Endothelial cell of umbilical vein (primary cell): ENCODE results near the gene UCHL1.

Experiments
- EZH2 ChIP-seq: IDR thresholded peaks from 2 replicates; pipeline ENCODE4 v1.6.1; 2012; ENCODE audit warnings: borderline replicate concordance, low read depth, mild to moderate bottlenecking, moderate library complexity, low read length, inconsistent platforms; ENCODE audit not compliant: severe bottlenecking
- FOS ChIP-seq: IDR thresholded peaks from 2 replicates; pipeline ENCODE4 v1.6.1; 2011; ENCODE audit warnings: mild to moderate bottlenecking, low read length, moderate library complexity, borderline replicate concordance; ENCODE audit not compliant: insufficient read depth
- GATA2 ChIP-seq: IDR thresholded peaks from 2 replicates; pipeline ENCODE4 v1.7.0; 2011; ENCODE audit warnings: low read depth, mild to moderate bottlenecking, moderate library complexity, mixed read lengths, low read length; ENCODE audit not compliant: insufficient read length, insufficient read depth
- JUN ChIP-seq: IDR thresholded peaks from 2 replicates; pipeline ENCODE4 v1.6.1; 2011; ENCODE audit warnings: borderline replicate concordance, low read depth; ENCODE audit not compliant: insufficient read length, insufficient read depth
- MYC ChIP-seq: IDR thresholded peaks from one replicate; pipeline ENCODE4 v1.6.1; 2011; ENCODE audit warnings: mild to moderate bottlenecking, low read depth, low read length
- POLR2A ChIP-seq: IDR thresholded peaks from 2 replicates; pipeline ENCODE4 v1.6.1; 2012; ENCODE audit warnings: low read depth, mild to moderate bottlenecking, control low read depth, low read length
- POLR2AphosphoS5 ChIP-seq: IDR thresholded peaks from 2 replicates; pipeline ENCODE4 v1.6.1; 2012; ENCODE audit warnings: low read depth, mild to moderate bottlenecking, control low read depth, low read length, moderate library complexity; ENCODE audit not compliant: insufficient read depth
- TF ChIP-seq, protein P1 (sequence below), 2 donors: IDR thresholded peaks; 1 replicate in 1 of 2; 2 replicates in 1 of 2; pipeline ENCODE4 v1.5.1; 2011; ENCODE audit warnings: low read length in 2 of 2, mild to moderate bottlenecking in 2 of 2, moderate library complexity in 2 of 2, control low read depth in 1 of 2, inconsistent platforms in 1 of 2, low read depth in 1 of 2; ENCODE audit not compliant: insufficient read depth in 1 of 2; ENCODE audit errors: extremely low read depth in 1 of 2
- TF ChIP-seq, protein P2 (sequence below): IDR thresholded peaks from 2 replicates; pipeline ENCODE4 v1.6.1; 2011; ENCODE audit not compliant: insufficient read depth, insufficient read length

DNA sequence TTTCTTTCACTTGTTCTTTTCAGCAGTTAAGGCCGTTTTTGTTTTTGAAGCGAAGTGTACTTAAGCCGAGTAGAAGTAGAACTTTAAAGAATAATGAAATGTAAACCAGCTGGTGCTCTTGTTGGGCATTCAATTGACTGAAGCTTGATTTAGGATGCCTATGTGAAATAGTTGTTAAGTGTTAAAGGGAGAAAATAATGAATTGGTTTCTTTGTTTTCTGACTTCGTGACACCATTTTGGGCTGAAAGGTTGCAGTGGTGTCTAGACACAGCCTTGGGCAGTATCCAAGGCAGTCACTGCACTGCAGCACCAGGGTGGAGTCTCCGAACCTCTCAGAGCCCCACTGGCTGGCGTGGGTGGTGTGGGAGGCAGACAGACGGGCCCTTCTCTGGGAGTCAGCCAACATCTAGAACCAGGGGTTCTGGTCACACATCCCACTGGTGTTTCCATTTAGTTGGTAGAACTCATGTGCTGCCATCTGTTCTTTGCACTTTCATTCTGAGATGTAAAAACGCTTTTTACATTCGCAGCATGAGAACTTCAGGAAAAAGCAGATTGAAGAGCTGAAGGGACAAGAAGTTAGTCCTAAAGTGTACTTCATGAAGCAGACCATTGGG is 3.5 kb downstream of the UCHL1 start:
- TF ChIP-seq, protein P1, sequence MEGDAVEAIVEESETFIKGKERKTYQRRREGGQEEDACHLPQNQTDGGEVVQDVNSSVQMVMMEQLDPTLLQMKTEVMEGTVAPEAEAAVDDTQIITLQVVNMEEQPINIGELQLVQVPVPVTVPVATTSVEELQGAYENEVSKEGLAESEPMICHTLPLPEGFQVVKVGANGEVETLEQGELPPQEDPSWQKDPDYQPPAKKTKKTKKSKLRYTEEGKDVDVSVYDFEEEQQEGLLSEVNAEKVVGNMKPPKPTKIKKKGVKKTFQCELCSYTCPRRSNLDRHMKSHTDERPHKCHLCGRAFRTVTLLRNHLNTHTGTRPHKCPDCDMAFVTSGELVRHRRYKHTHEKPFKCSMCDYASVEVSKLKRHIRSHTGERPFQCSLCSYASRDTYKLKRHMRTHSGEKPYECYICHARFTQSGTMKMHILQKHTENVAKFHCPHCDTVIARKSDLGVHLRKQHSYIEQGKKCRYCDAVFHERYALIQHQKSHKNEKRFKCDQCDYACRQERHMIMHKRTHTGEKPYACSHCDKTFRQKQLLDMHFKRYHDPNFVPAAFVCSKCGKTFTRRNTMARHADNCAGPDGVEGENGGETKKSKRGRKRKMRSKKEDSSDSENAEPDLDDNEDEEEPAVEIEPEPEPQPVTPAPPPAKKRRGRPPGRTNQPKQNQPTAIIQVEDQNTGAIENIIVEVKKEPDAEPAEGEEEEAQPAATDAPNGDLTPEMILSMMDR (IDR thresholded peaks at IDR 0.05; ENCODE audit: extremely low read depth in 1 of 2, insufficient read depth in 1 of 2, low read depth in 1 of 2, low read length in 2 of 2), result no peak
- TF ChIP-seq POLR2A (no peak), EZH2 (no peak), JUN (no peak), POLR2AphosphoS5 (no peak), GATA2 (no peak), FOS (no peak), MYC (no peak)
- TF ChIP-seq, protein P2, sequence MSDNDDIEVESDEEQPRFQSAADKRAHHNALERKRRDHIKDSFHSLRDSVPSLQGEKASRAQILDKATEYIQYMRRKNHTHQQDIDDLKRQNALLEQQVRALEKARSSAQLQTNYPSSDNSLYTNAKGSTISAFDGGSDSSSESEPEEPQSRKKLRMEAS, result no peak
